NCI-H2171 treated with DMSO at 0.1 percent for 48 hours (cell line): ENCODE results near the gene DKC1.
"Not testable (repeated sequence)": the region's sequence is repeated elsewhere in the genome, so short reads cannot be mapped to it uniquely, and the experiment has no call there.

ENCODE experiments used
- DNase-seq: peaks from one replicate; lab custom pipeline; 2025; lab: John Stamatoyannopoulos, UW

The DKC1 gene

GRCh38 chrX:154819771-154820341, 57.2 kb downstream of the DKC1 start:
- DNase-seq: no peak

GRCh38 chrX:154821523-154821922, 58.9 kb downstream of the DKC1 start:
- no peak for DNase-seq

GRCh38 chrX:154822029-154822428, 59.4 kb downstream of the DKC1 start:
- no peak for DNase-seq

- no peak for DNase-seq
These were observed 62.0 kb downstream of the DKC1 start for GRCh38 chrX:154824638-154825037.

- not testable (repeated sequence) for DNase-seq
These were observed 62.9 kb downstream of the DKC1 start for GRCh38 chrX:154825586-154825985.
